Ammon's horn (tissue), 1 donor: Measurements from ENCODE around the gene LCT.

Source experiments
- DNase-seq: peaks from one replicate; pipeline ENCODE4 v3.0.0-alpha.2; 2016; ENCODE audit warnings: low spot score

Gene LCT

GRCh38 chr2:135741395-135742324, 95.3 kb downstream of the LCT start, which contains the start of gene UBXN4:
UBXN4 (plus strand) TSS chr2:135741855; CDS start chr2:135741930, 75 bp downstream.
- peak; percentile 99 for DNase-seq

GRCh38 chr2:135741043-135741394, 96.0 kb downstream of the LCT start:
- no peak for DNase-seq

DNA sequence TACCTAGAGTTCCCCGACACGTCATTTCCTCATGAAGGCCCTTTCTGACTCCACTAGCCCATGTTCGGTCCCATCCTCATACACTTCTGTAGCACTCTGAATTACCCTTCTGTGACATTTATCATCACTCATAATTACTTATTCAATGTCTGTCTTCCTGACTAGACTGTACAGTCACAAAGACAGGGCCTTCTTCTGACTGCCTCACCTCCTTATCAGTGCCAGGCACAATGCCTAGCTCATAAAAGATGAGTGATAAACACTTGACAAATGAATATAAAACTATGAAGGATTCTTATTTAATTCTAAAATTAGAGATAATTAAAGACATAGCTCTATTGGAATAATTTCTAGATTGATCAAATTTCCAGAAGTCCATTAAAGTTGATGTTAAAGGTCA, 96.8 kb downstream of the LCT start:
- no peak for DNase-seq
